Measurements from ENCODE around the gene ANKFY1.

GRCh38 chr17:4219241-4219640 lies 44.5 kb downstream of the ANKFY1 start:
- TF ChIP-seq, protein P1, sequence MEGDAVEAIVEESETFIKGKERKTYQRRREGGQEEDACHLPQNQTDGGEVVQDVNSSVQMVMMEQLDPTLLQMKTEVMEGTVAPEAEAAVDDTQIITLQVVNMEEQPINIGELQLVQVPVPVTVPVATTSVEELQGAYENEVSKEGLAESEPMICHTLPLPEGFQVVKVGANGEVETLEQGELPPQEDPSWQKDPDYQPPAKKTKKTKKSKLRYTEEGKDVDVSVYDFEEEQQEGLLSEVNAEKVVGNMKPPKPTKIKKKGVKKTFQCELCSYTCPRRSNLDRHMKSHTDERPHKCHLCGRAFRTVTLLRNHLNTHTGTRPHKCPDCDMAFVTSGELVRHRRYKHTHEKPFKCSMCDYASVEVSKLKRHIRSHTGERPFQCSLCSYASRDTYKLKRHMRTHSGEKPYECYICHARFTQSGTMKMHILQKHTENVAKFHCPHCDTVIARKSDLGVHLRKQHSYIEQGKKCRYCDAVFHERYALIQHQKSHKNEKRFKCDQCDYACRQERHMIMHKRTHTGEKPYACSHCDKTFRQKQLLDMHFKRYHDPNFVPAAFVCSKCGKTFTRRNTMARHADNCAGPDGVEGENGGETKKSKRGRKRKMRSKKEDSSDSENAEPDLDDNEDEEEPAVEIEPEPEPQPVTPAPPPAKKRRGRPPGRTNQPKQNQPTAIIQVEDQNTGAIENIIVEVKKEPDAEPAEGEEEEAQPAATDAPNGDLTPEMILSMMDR (IDR thresholded peaks at IDR 0.05): no peak
- no peak for TF ChIP-seq ZFX (IDR thresholded peaks at IDR 0.05; ENCODE audit: borderline replicate concordance)

Data from 22Rv1 (cell line).